HCT116 (cell line): ENCODE results near the gene UBE2J2. TPM values are rescaled to one million over a fixed set of nuclear protein-coding genes. Genes with fewer than 3 reads are reported as not detected.
A peak's percentile ranks its signal among the peaks of the same experiment; 100 is the strongest.

Source experiments
- ATAC-seq: fragments of 200-7000 bp; cut with Tn5 transposase; 2 replicates; pipeline ENCODE4 v1.9.1; 2020; ENCODE audit warnings: mild to moderate bottlenecking, moderate library complexity
- BruUV-seq: library from RNA; stranded (reverse); fragments of 400-500 nt; replicated peaks from 2 replicates; lab custom pipeline; 2021; lab: Mats Ljungman, UMichigan
- CTCF ChIA-PET: fragments of 300-600 bp; sonication (Branson Sonifier 250); formaldehyde crosslinking; loops from one replicate; lab custom pipeline; 2021; ENCODE audit warnings: antibody characterized with exemption; lab: Charles Lee
- POLR2A ChIA-PET: fragments of 300-600, 350-600 bp; sonication (Branson Sonifier 250); formaldehyde crosslinking; loops from one replicate; lab custom pipeline; 2021; ENCODE audit warnings: antibody characterized with exemption; lab: Charles Lee
- RAD21 ChIA-PET, 2 experiments: fragments of 300-600 bp; sonication (Branson Sonifier 250); formaldehyde crosslinking; loops; one replicate each; lab custom pipeline; 2023; ENCODE audit warnings: low total read pairs in 2 of 2; ENCODE audit not compliant: uncharacterized antibody in 2 of 2, unreplicated experiment in 2 of 2, low non-redundant PET in 1 of 2; lab: Charles Lee
- DNase-seq: peaks from one replicate; pipeline ENCODE4 v3.0.0-alpha.2; 2010; ENCODE audit warnings: low read depth, low spot score
- H2AFZ ChIP-seq: fragments of 200-600 bp; shearing (Covaris generic), sonication (generic); 2 replicates; pipeline ENCODE4 v1.6.1; 2017; ENCODE audit warnings: low read depth, mixed run types, mixed read lengths, antibody characterized with exemption, low read length; ENCODE audit not compliant: poor library complexity, severe bottlenecking
- H3K27ac ChIP-seq: 2 replicates; pipeline ENCODE4 v1.5.1; 2012; ENCODE audit warnings: low read depth, low read length
- H3K27me3 ChIP-seq: fragments of 200-600 bp; sonication (generic); 2 replicates; pipeline ENCODE4 v1.6.1; 2016; ENCODE audit warnings: mixed run types, low read length, mixed read lengths; ENCODE audit not compliant: insufficient read depth
- H3K36me3 ChIP-seq, 2 experiments: fragments of 200-500 bp in 1 of 2; fragments of 200-600 bp in 1 of 2; sonication (Bioruptor generic) in 1 of 2; sonication (generic) in 1 of 2; 2 replicates each; pipeline versions ENCODE4 v1.5.1 to v1.6.1; 2014 to 2016; ENCODE audit warnings: low read length in 2 of 2, inconsistent platforms in 1 of 2, mixed read lengths in 1 of 2, mixed run types in 1 of 2; ENCODE audit not compliant: insufficient read depth in 2 of 2, control insufficient read depth in 1 of 2
- H3K4me1 ChIP-seq, 2 experiments: fragments of 200-600 bp in 1 of 2; sonication (generic) in 1 of 2; 2 replicates each; pipeline versions ENCODE4 v1.5.1 to v1.6.1; 2012 to 2017; ENCODE audit warnings: low read length in 2 of 2, inconsistent platforms in 1 of 2, mild to moderate bottlenecking in 1 of 2, mixed read lengths in 1 of 2, mixed run types in 1 of 2, moderate library complexity in 1 of 2; ENCODE audit not compliant: insufficient read depth in 2 of 2, control insufficient read depth in 1 of 2
- H3K4me2 ChIP-seq: fragments of 200-600 bp; sonication (generic); 2 replicates; pipeline ENCODE4 v1.6.1; 2017; ENCODE audit warnings: mixed run types, low read length, mixed read lengths
- H3K4me3 ChIP-seq, 2 experiments: fragments of 200-600 bp in 1 of 2; sonication (generic) in 1 of 2; replicated peaks in 1 of 2; 2 replicates each; pipeline ENCODE4 v1.5.1; 2011 to 2016; ENCODE audit warnings: low read length in 2 of 2, control low read depth in 1 of 2, low read depth in 1 of 2, mild to moderate bottlenecking in 1 of 2, mixed read lengths in 1 of 2, mixed run types in 1 of 2
- H3K79me2 ChIP-seq: fragments of 200-600 bp; sonication (generic); 2 replicates; pipeline ENCODE4 v1.6.1; 2017; ENCODE audit warnings: mild to moderate bottlenecking, mixed run types, low read length, moderate library complexity, mixed read lengths; ENCODE audit not compliant: insufficient read depth
- H3K9ac ChIP-seq: fragments of 200-600 bp; sonication (generic); 2 replicates; pipeline ENCODE4 v1.6.1; 2016; ENCODE audit warnings: low read length, mixed read lengths
- H3K9me2 ChIP-seq: fragments of 200-600 bp; sonication (generic), shearing (Covaris generic); 2 replicates; pipeline ENCODE4 v1.6.1; 2017; ENCODE audit warnings: mixed run types, mild to moderate bottlenecking, moderate library complexity; ENCODE audit not compliant: insufficient read depth
- H3K9me3 ChIP-seq, 2 experiments: fragments of 200-500 bp in 1 of 2; fragments of 200-600 bp in 1 of 2; sonication (Bioruptor generic) in 1 of 2; sonication (generic) in 1 of 2; 2 replicates each; pipeline ENCODE4 v1.6.1; 2014 to 2017; ENCODE audit warnings: low read length in 2 of 2, mixed read lengths in 2 of 2, inconsistent platforms in 1 of 2, low read depth in 1 of 2, mild to moderate bottlenecking in 1 of 2, mixed run types in 1 of 2, moderate library complexity in 1 of 2; ENCODE audit not compliant: control insufficient read depth in 1 of 2, insufficient read depth in 1 of 2
- H4K20me1 ChIP-seq: fragments of 200-600 bp; sonication (generic), shearing (Covaris generic); 2 replicates; pipeline ENCODE4 v1.6.1; 2017; ENCODE audit warnings: mixed run types, mild to moderate bottlenecking, moderate library complexity; ENCODE audit not compliant: insufficient read depth
- CEBPB ChIP-seq: IDR thresholded peaks from 2 replicates; pipeline ENCODE4 v1.6.1; 2012; ENCODE audit warnings: low read depth
- EGR1 ChIP-seq: IDR thresholded peaks from 2 replicates; pipeline ENCODE4 v1.6.1; 2012; ENCODE audit warnings: low read depth
- ELF1 ChIP-seq: IDR thresholded peaks from 2 replicates; pipeline ENCODE4 v1.6.1; 2012; ENCODE audit warnings: low read depth, borderline replicate concordance
- FOSL1 ChIP-seq: IDR thresholded peaks from 2 replicates; pipeline ENCODE4 v1.6.1; 2012; ENCODE audit warnings: low read depth
- POLR2A ChIP-seq: IDR thresholded peaks from 2 replicates; pipeline ENCODE4 v1.7.0; 2011; ENCODE audit warnings: borderline replicate concordance; ENCODE audit not compliant: insufficient read depth, insufficient read length; ENCODE audit errors: extremely low read depth
- POLR2AphosphoS5 ChIP-seq: IDR thresholded peaks from 2 replicates; pipeline ENCODE4 v1.6.1; 2011; ENCODE audit warnings: mild to moderate bottlenecking, low read depth, low read length, moderate library complexity
- SIN3A ChIP-seq: IDR thresholded peaks from 2 replicates; pipeline ENCODE4 v1.6.1; 2012; ENCODE audit warnings: low read depth
- TCF7L2 ChIP-seq: IDR thresholded peaks from 2 replicates; pipeline ENCODE4 v1.7.0; 2011; ENCODE audit warnings: borderline replicate concordance, inconsistent platforms; ENCODE audit not compliant: insufficient read depth, insufficient read length; ENCODE audit errors: extremely low read depth
- ZFX ChIP-seq: fragments of 450-650 bp; IDR thresholded peaks from 2 replicates; pipeline ENCODE4 v1.6.1; 2017
- ZNF274 ChIP-seq: fragments of 200-500 bp; sonication (Bioruptor generic); IDR thresholded peaks from 2 replicates; pipeline ENCODE4 v1.6.1; 2014; ENCODE audit warnings: mild to moderate bottlenecking, low read depth, low read length, inconsistent platforms
- intact Hi-C: fragments of 100-400 bp; cut with micrococcal nuclease; formaldehyde crosslinking; loops from 2 replicates; pipeline ENCODE4 v1.10.0; 2022
- total RNA-seq: library from RNA; stranded (reverse); gene quantifications from one replicate; pipeline ENCODE4 v1.2.1, GENCODE V29; 2021; ENCODE audit not compliant: unreplicated experiment
- TF ChIP-seq, protein P1 (sequence below): IDR thresholded peaks from 2 replicates; pipeline ENCODE4 v1.6.1; 2011; ENCODE audit warnings: mild to moderate bottlenecking, low read length, moderate library complexity; ENCODE audit not compliant: insufficient replicate concordance; ENCODE audit errors: extremely low read depth
- TF ChIP-seq, protein P2 (sequence below), 3 experiments: fragments of 200-600 bp in 1 of 3; sonication (generic) in 1 of 3; IDR thresholded peaks in 2 of 3; conservative IDR thresholded peaks in 1 of 3; 2 replicates each; pipeline ENCODE4 v1.5.1; 2012 to 2017; ENCODE audit warnings: low read depth in 2 of 3, low read length in 2 of 3, antibody characterized with exemption in 1 of 3, borderline replicate concordance in 1 of 3, control low read depth in 1 of 3, mild to moderate bottlenecking in 1 of 3, mixed read lengths in 1 of 3, mixed run types in 1 of 3, moderate library complexity in 1 of 3; ENCODE audit not compliant: insufficient read depth in 1 of 3
- TF ChIP-seq, protein P3 (sequence below): IDR thresholded peaks from 2 replicates; pipeline ENCODE4 v1.6.1; 2012; ENCODE audit warnings: low read depth

The UBE2J2 gene
- total RNA-seq, 1 experiment from 2014 or later, result 67.7 TPM

DNA sequence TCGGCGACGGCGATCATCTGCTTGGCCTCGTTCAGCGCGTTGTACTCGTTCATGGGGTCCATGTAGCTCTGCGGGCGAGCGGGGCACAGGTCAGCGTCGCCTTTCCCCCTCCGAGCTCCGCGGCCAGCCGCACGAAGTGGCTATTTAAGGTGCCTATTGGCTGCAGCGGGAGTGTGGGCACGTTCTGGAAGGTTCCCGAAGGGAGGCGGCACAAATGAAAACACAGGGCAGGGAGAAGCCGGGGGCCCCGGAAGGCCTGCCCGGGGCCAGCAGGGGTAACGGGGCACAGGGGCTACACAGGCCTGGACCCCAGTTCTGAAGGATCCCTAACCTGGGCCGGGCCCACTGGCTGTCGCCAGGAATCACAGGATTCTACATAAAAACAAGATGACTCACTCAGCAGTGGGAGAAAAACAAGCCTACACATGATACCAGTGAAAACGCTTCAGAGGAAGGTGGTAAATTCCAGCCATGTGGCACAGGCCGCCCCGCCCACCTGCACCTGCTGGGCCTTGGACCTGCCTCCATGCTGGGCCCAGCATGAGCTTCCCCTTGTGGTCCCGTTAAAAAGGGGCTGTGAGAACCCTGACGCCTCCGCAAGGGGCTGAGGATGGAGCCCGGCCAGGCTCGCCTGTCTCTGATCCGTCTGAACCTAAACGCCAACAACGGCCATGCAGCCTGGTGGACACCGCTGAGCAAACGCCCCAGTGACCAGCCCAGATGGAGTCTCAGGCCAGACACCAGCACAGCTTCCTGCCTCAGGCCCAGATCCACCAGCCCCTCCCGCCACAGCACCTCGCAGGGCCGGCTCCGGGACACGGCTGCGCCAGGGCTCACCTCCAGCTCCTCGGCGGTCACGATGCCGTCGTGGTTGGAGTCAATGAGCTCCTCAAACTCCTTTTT is 55.8 kb downstream of the UBE2J2 start:
- Histone ChIP-seq H3K4me2 (no peak overlapping the region), H3K9ac (no peak overlapping the region), H3K4me3 (no peak overlapping the region), H3K36me3 (peaks cover 14 to 19% of the 10 kb centered on the region in 2 experiments; a peak in 3 of 4 replicates), H3K27ac (peak overlapping the region; percentile 11; the same call in 1 of the 2 replicates), H3K9me3 (no peaks in the 10 kb centered on the region), H3K9me2 (no peaks in the 10 kb centered on the region), H3K27me3 (no peaks in the 10 kb centered on the region), H3K4me1 (peaks cover 0 to 7% of the 10 kb centered on the region in 2 experiments; a peak in 2 of 4 replicates), H2AFZ (no peak overlapping the region), H3K79me2 (0 out of 2 replicates have a peak, but pooled peaks cover 2% of the 10 kb centered on the region), H4K20me1 (no peaks in the 10 kb centered on the region)
- POLR2A ChIA-PET, result no interaction called here
- intact Hi-C loops, result no loop called here
- TF ChIP-seq, protein P1, sequence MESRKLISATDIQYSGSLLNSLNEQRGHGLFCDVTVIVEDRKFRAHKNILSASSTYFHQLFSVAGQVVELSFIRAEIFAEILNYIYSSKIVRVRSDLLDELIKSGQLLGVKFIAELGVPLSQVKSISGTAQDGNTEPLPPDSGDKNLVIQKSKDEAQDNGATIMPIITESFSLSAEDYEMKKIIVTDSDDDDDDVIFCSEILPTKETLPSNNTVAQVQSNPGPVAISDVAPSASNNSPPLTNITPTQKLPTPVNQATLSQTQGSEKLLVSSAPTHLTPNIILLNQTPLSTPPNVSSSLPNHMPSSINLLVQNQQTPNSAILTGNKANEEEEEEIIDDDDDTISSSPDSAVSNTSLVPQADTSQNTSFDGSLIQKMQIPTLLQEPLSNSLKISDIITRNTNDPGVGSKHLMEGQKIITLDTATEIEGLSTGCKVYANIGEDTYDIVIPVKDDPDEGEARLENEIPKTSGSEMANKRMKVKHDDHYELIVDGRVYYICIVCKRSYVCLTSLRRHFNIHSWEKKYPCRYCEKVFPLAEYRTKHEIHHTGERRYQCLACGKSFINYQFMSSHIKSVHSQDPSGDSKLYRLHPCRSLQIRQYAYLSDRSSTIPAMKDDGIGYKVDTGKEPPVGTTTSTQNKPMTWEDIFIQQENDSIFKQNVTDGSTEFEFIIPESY, result no peak
- TF ChIP-seq, protein P2, sequence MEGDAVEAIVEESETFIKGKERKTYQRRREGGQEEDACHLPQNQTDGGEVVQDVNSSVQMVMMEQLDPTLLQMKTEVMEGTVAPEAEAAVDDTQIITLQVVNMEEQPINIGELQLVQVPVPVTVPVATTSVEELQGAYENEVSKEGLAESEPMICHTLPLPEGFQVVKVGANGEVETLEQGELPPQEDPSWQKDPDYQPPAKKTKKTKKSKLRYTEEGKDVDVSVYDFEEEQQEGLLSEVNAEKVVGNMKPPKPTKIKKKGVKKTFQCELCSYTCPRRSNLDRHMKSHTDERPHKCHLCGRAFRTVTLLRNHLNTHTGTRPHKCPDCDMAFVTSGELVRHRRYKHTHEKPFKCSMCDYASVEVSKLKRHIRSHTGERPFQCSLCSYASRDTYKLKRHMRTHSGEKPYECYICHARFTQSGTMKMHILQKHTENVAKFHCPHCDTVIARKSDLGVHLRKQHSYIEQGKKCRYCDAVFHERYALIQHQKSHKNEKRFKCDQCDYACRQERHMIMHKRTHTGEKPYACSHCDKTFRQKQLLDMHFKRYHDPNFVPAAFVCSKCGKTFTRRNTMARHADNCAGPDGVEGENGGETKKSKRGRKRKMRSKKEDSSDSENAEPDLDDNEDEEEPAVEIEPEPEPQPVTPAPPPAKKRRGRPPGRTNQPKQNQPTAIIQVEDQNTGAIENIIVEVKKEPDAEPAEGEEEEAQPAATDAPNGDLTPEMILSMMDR (IDR thresholded peaks at IDR 0.05 in 2 of 3, conservative IDR thresholded peaks at IDR 0.05 in 1 of 3; ENCODE audit: borderline replicate concordance in 1 of 3, insufficient read depth in 1 of 3, low read depth in 2 of 3, low read length in 2 of 3), result no peak
- TF ChIP-seq EGR1 (no peak), POLR2AphosphoS5 (no peak), TCF7L2 (no peak), SIN3A (no peak), FOSL1 (no peak), ZFX (no peak), ELF1 (no peak), CEBPB (no peak), POLR2A (no peak), ZNF274 (no peak)
- TF ChIP-seq, protein P3, sequence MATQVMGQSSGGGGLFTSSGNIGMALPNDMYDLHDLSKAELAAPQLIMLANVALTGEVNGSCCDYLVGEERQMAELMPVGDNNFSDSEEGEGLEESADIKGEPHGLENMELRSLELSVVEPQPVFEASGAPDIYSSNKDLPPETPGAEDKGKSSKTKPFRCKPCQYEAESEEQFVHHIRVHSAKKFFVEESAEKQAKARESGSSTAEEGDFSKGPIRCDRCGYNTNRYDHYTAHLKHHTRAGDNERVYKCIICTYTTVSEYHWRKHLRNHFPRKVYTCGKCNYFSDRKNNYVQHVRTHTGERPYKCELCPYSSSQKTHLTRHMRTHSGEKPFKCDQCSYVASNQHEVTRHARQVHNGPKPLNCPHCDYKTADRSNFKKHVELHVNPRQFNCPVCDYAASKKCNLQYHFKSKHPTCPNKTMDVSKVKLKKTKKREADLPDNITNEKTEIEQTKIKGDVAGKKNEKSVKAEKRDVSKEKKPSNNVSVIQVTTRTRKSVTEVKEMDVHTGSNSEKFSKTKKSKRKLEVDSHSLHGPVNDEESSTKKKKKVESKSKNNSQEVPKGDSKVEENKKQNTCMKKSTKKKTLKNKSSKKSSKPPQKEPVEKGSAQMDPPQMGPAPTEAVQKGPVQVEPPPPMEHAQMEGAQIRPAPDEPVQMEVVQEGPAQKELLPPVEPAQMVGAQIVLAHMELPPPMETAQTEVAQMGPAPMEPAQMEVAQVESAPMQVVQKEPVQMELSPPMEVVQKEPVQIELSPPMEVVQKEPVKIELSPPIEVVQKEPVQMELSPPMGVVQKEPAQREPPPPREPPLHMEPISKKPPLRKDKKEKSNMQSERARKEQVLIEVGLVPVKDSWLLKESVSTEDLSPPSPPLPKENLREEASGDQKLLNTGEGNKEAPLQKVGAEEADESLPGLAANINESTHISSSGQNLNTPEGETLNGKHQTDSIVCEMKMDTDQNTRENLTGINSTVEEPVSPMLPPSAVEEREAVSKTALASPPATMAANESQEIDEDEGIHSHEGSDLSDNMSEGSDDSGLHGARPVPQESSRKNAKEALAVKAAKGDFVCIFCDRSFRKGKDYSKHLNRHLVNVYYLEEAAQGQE, result no peak
- ATAC-seq (peak; percentile 50), DNase-seq (no peak)
- RAD21 ChIA-PET, result no interaction called here
- no TSS peak for BruUV-seq
- CTCF ChIA-PET, result no interaction called here
